NCI-H510A treated with DMSO at 0.1 percent for 48 hours (cell line): ENCODE measurements around the gene S100A4.
"Not testable (repeated sequence)": the region's sequence is repeated elsewhere in the genome, so short reads cannot be mapped to it uniquely, and the experiment has no call there.

Experiments
- DNase-seq: peaks from one replicate; lab custom pipeline; 2025; lab: John Stamatoyannopoulos, UW

Gene S100A4

GRCh38 chr1:153567621-153568366 lies 22.2 kb upstream of the S100A4 start:
- DNase-seq = no peak

GRCh38 chr1:153566414-153567371 lies 21.1 kb upstream of the S100A4 start:
- DNase-seq = peak; percentile 87

DNA sequence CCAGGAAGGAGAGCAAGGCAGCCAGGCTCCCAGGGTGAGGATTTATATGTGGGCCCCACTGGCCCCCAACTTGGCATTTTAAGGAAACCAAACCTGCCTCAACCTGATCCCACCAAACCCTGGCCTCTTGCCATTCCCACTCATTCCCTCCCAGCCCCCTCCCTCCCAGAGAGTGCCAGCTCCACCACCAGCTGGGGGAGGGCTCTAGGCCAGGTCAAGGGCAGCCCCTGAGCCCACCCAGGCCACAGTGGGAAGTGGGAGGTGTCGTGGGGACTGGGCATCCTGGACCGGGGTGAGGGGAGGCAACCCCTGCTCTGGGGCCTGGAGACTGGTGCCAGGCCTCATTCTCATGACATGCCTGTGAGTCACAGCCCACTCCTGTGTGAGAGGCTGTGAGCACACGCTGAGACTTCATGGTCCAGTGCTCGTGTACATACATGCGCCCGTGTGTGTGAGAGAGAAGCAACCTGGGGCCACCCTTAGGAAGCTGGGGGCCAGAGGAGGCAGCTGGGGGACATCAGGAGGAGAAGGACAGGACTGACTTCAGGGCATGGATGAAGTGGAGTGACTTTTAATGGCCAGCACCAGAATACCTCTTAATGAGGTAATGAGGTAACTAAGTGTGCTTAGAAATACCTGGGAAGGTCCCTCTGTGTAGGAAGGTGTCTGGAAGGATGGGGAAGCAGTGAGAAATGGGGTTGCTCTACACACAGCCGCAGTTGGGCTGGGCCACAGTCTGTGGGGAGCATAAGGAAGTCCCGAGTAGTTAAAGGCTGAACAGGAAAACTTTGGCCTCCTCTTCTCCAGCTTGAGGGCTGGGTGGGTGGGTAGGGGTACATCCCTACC lies 20.1 kb upstream of the S100A4 start, which contains the start of gene S100A2:
Gene S100A2, minus strand, starts transcription at position 316 of the 846 bp plus-strand sequence. CDS start 1,967 bp downstream, outside the sequence.
- peak; percentile 59 for DNase-seq

DNA sequence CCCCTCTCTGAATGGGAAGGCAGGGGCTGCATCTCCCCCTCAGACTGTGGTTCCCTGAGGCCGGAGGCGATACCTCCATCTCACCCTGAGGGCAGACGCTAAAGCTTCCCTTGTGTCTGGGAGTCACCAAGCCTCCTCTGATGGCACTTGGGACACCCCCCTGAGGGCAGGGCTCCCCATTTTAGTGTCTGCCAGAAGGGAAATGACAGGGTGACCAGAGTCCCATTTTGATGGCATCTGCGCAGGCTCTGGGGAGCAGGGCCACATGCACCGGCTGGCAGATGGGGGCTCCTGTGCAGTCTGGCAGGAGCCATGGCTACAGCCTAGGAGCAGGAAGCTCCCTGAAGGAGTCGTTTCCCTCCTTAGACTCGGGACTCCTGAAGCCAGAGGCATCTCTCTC lies 18.4 kb upstream of the S100A4 start:
- DNase-seq = no peak

- DNase-seq = no peak
Measured at GRCh38 chr1:153563483-153563901, 17.9 kb upstream of the S100A4 start.

DNA sequence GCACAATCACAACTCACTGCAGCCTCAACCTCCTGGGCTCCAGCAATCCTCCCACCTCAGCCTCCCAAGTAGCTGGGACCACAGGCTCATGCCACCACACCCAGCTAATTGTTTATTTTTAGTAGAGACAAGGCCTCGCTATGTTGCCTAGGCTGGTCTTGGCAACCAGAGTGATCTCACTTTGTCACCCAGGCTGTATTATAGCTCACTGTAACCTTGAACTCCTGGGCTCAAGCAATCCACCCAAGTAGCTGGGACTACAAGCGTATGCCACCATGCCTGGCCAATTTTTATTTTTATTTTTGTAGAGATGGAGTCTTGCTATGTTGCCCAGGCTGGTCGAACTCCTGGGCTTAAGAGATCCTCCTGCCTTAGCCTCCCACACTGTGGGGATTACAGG lies 16.4 kb upstream of the S100A4 start:
- DNase-seq = not testable (repeated sequence)

DNA sequence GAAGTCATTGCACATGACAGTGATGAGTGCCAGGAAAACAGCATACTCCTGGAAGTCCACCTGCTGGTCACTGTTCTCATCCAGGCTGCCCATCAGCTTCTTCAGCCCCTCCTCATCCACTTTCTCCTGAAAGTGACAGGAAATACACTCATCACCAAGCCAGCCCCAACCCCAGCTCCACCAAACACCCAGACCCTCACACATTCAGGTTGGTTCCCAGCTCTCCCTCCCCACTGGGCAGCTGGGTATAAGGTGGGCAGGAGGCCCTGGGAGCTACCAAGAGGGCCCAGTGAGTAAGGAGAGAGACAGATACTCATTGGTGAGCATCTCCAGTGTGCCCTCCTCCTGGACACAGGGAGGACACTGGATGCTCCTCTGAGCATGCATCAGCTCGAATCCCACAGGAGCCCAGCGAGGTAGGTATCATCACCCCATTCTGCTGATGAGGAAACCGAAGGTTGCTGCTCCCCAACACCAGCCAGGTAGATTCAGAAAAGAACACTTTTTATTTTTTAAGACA lies 15.9 kb upstream of the S100A4 start:
- no peak for DNase-seq

DNA sequence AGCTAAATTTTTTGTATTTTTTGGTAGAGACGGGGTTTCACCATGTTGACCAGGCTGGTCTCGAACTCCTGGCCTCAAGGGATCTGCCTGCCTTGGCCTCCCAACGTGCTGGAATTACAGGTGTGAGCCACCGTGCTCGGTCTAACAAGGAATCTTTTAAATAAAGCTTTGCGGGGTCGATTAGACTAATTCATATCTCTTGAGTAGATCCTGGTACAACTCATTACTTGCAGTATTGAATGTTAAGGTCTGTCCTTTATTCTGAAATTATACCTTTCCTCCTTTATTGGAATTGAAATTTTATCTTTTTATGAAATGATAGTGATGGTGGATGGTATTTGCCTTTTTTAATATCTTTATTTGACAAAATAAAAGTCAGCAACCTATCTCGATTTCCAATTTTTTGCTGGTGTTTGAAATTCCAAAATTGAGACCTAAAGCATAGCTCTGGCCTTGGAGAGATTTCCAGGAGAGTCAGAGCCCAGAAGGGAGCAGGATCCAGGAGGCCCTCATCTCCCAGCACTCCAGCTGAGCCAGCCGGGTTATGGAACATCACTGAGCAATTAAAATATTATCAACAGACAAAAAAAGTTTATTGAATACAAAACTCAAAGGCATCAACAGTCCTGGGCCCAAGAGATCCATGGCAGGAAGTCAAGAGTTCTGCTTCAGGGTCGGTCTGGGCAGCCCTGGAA lies 15.3 kb upstream of the S100A4 start:
- DNase-seq = no peak

- DNase-seq = no peak
Measured at GRCh38 chr1:153560241-153560640, 14.6 kb upstream of the S100A4 start.

DNA sequence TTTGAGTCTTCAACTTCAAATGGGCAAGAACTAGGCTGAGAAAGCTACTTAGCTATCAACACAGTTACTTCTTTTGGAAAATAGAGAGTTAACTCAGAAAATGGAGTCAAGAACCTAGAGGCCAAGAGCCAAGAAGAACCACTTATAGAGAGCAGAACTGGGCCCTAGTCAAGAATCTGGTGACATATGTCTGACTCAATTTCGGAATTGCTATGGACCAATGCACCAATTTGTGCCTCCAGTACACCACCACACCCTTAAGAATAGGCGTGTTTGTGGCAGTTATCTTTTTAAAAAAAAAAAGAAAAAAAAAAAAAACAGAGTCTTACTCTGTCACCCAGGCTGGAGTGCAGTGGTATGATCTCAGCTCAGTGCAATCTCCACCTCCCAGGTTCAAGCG lies 12.3 kb upstream of the S100A4 start:
- no peak for DNase-seq

- DNase-seq = no peak
Measured at GRCh38 chr1:153556348-153556747, 10.7 kb upstream of the S100A4 start.

DNA sequence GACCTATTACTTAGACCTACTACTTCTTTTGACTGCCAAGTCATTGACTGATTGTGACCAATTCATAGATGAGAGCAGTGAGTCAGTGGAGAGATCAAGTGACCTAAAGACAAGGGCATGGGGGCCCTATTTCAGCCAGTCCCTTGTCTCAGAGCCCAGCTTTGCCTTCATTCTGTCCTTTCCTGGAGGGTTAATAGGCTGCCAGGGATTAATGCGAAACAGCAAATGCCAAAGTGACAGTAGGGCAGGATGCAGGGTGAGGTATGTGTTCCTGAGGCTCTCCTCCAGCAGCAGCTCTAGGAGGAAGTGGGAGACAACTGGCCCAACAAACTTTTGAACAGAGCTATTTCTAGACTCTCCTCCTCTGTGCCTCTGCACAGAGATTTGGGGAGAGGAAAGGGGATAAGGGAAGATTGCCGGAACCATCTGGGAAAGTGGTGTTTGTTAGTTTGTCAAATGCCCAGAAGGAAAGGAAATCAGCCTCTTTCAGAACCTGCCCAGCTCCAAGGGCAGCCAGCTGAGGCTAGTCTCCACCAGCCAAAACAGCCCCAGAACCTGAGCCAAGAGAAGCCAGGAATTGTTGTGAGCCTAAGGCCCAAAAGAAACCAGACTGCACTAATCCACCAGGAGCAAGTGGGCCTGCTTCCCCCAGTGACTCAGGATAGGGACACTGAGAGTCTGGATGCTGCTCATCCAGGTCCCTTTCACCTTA lies 8.4 kb upstream of the S100A4 start:
- no peak for DNase-seq

- no peak for DNase-seq
Measured at GRCh38 chr1:153553096-153553495, 7.5 kb upstream of the S100A4 start.

DNA sequence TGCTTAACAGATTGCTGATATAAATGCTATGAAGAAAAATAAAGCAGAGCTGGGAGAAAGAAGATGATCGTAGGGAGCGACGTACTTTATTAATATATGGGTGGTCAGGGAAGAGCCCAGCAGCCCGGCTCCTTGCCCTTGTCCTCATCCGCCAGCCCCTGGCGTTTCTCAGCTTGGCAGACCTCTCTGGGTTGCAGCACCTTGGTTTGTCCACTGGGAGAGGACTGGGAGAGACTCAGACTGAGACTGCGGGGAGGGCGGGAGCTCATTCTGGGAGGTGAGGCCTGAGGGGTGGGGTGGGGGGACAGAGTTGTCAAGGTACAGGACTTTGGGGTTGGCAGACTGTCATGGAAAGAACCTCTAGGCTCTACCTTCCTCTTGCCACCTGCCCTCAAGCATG lies 6.7 kb upstream of the S100A4 start:
- no peak for DNase-seq

GRCh38 chr1:153550827-153551500 lies 5.4 kb upstream of the S100A4 start:
- DNase-seq = no peak

DNA sequence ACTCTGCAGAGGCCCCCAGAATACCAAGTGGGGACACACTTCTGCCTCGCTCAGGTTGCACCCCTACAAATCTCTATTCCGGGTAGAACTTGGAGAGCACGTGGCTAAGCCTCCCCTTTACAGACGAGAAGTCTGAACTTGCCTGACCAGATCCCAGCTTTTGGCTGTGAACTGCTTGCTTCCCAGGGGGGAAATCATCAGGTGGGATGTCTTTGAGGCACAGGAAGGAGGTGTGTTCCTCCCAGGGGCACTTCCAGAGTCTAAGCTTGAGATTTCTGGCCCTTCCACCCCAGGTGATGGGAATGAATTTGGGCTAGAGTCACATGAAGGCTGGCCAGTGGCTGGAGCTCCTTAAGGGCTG lies 4.8 kb upstream of the S100A4 start:
- no peak for DNase-seq

DNA sequence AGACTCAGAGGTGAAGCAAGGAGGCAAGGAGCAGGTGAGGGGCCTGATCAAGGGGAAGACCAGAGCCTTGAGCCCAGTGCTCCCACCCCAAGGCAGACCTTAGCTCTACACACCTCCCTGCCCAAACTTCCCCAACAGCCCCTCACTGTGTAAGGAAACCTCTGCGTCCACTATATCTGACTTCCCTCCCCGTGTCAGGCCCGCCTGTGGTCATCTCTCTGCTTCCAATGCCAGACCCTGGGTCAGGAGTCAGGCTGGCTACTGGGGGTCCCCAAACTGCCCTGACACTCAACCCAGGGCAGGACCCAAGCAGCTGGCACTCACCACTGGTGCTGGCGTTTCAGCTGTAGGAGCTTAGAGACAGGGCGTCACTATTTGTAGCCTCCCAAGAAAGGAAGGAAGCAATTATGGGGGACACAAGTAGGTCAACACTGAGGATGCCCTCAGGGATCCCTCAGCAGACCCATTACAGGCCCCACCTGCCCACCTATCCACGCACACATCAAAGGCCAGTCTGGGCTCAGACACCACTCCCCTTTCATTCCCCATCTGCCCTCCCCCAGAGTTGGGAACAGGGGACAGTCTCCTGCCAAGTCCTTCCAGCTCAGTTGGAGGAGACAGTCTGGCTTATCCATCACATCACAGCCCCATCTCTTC lies 4.3 kb upstream of the S100A4 start:
- no peak for DNase-seq

- no peak for DNase-seq
Measured at GRCh38 chr1:153548722-153549688, 3.4 kb upstream of the S100A4 start, which contains the start of gene S100A3. TSS of gene S100A3 (minus strand) at chr1:153549258. CDS start at chr1:153548485, 773 bp downstream.
